Naive thymus-derived CD8-positive, alpha-beta T cell (primary cell): ENCODE measurements around the gene IQGAP1. TPM values are rescaled to one million over a fixed set of nuclear protein-coding genes. Genes with fewer than 3 reads are reported as not detected.

Source experiments
- ATAC-seq, 2 donors: fragments of 150-1000 bp; cut with Tn5 transposase in 1 of 2; sonication (Bioruptor Pico), chemical (Tn5 transposase) in 1 of 2; 1 replicate in 1 of 2; 2 replicates in 1 of 2; pipeline ENCODE4 v1.10.0; 2021; ENCODE audit warnings: mild to moderate bottlenecking in 2 of 2, moderate library complexity in 2 of 2
- POLR2A ChIA-PET: fragments of 350-600 bp; sonication (Branson Sonifier 250); formaldehyde crosslinking; loops from one replicate; lab custom pipeline; 2021; ENCODE audit warnings: antibody characterized with exemption; lab: Charles Lee
- DNase-seq, 10 donors: peaks; one replicate each; pipeline versions ENCODE4 v3.0.0 to v3.0.0-alpha.2; 2020 to 2022
- H3K27ac Mint-ChIP-seq, 10 donors: one replicate each; pipeline ENCODE4 v1.8.0; 2020 to 2022; ENCODE audit warnings: mild to moderate bottlenecking in 10 of 10, mixed read lengths in 10 of 10, moderate library complexity in 4 of 10, inconsistent platforms in 1 of 10
- H3K27me3 Mint-ChIP-seq, 5 donors: one replicate each; pipeline ENCODE4 v1.8.0; 2021 to 2022; ENCODE audit warnings: mixed read lengths in 5 of 5
- H3K36me3 Mint-ChIP-seq, 3 donors: one replicate each; pipeline ENCODE4 v1.8.0; 2020 to 2022; ENCODE audit warnings: mixed read lengths in 3 of 3, mild to moderate bottlenecking in 2 of 3, inconsistent platforms in 1 of 3
- H3K4me1 Mint-ChIP-seq, 4 donors: one replicate each; pipeline ENCODE4 v1.8.0; 2021 to 2022; ENCODE audit warnings: mixed read lengths in 4 of 4
- H3K4me3 Mint-ChIP-seq, 10 donors: one replicate each; pipeline ENCODE4 v1.8.0; 2020 to 2022; ENCODE audit warnings: mild to moderate bottlenecking in 10 of 10, mixed read lengths in 10 of 10, moderate library complexity in 6 of 10, inconsistent platforms in 1 of 10
- H3K9me3 Mint-ChIP-seq, 9 donors: one replicate each; pipeline ENCODE4 v1.8.0; 2020 to 2022; ENCODE audit warnings: mixed read lengths in 9 of 9, mild to moderate bottlenecking in 3 of 9, inconsistent platforms in 1 of 9, moderate library complexity in 1 of 9
- polyA plus RNA-seq, 3 donors: library from polyadenylated mRNA; unstranded; fragments of 300-500 nt; fragmentation: Illumina TruSeq; gene quantifications; one replicate each; pipeline ENCODE4 v1.2.3, GENCODE V29; 2021
- total RNA-seq, 8 experiments: library from RNA in 2 of 8; stranded (reverse) in 2 of 8; gene quantifications; one replicate each; pipeline ENCODE4 v1.2.3 and lab custom pipeline; 2021 to 2026

Gene IQGAP1
- total and polyA plus RNA-seq, 5 experiments from 2014 or later = 73.9 to 126 (median 101) TPM

GRCh38 chr15:90529011-90529370 lies 140.9 kb downstream of the IQGAP1 start:
- H3K27me3 Mint-ChIP-seq = no peaks in the 10 kb centered on the region
- ATAC-seq = no peak
- DNase-seq = no peak
- peak overlapping the region; percentile 80 to 96 (median 88) for H3K4me3 Mint-ChIP-seq
- peaks cover 0 to under 1% (median 0%) of the 10 kb centered on the region in 3 donors for H3K36me3 Mint-ChIP-seq
- peak overlapping the region; percentile 83 to 97 (median 91) for H3K27ac Mint-ChIP-seq
- POLR2A ChIA-PET = interaction anchor here (0.6 to 3.9 kb wide), 6 partner anchors 9 to 73 kb away, joined by 3 to 18 read pairs (median 7); no protein-coding TSS in a partner anchor
- H3K9me3 Mint-ChIP-seq = no peaks in the 10 kb centered on the region
- peaks cover 21 to 46% (median 39%) of the 10 kb centered on the region in 4 donors for H3K4me1 Mint-ChIP-seq

- peak; percentile 35 to 71 (median 60) for DNase-seq
- Mint-ChIP-seq H3K4me1 (peaks cover 23 to 52% (median 45%) of the 10 kb centered on the region in 4 donors), H3K9me3 (no peaks in the 10 kb centered on the region), H3K27ac (peak within 1 kb of the TSS; percentile 89 to 97 (median 92)), H3K27me3 (no peaks in the 10 kb centered on the region), H3K4me3 (peak within 1 kb of the TSS; percentile 92 to 98 (median 94)), H3K36me3 (peaks cover 0 to 2% (median 0%) of the 10 kb centered on the region in 3 donors)
- POLR2A ChIA-PET = interaction anchor here (0.6 to 3.9 kb wide), 18 partner anchors 10 to 84 kb away, joined by 3 to 25 read pairs (median 5); no protein-coding TSS in a partner anchor
- peak; percentile 82 to 84 for ATAC-seq
Measured at GRCh38 chr15:90529371-90530249, 141.6 kb downstream of the IQGAP1 start, which contains the start of gene CRTC3. Gene CRTC3, plus strand, starts transcription at chr15:90529923. Its CDS starts 149 bp downstream, at chr15:90530072.

- H3K4me1 Mint-ChIP-seq = peaks cover 29 to 60% (median 52%) of the 10 kb centered on the region in 4 donors
Measured at GRCh38 chr15:90530250-90531051, 142.4 kb downstream of the IQGAP1 start.

GRCh38 chr15:90531147-90531546 lies 143.1 kb downstream of the IQGAP1 start:
- no peak for DNase-seq

More at GRCh38 chr15:90530250-90531051, 142.4 kb downstream of the IQGAP1 start:
- DNase-seq = peak; percentile 22 to 71 (median 52)
- ATAC-seq = peak; percentile 48 to 53
- Mint-ChIP-seq H3K27ac (peak overlapping the region; percentile 87 to 95 (median 91)), H3K36me3 (peaks cover 0 to 2% (median 0%) of the 10 kb centered on the region in 3 donors), H3K27me3 (no peaks in the 10 kb centered on the region), H3K4me3 (peak overlapping the region; percentile 92 to 98 (median 94)), H3K9me3 (no peaks in the 10 kb centered on the region)
- POLR2A ChIA-PET = interaction anchor here (1.0 to 3.9 kb wide), 17 partner anchors 9 to 83 kb away, joined by 3 to 25 read pairs (median 5); no protein-coding TSS in a partner anchor

GRCh38 chr15:90535254-90535653 lies 147.2 kb downstream of the IQGAP1 start:
- ATAC-seq = no peak
- peaks cover 43 to 94% (median 90%) of the 10 kb centered on the region in 4 donors for H3K4me1 Mint-ChIP-seq
- H3K36me3 Mint-ChIP-seq = peaks cover 0 to 26% (median 3%) of the 10 kb centered on the region in 3 donors
- peak overlapping the region; percentile 11 to 99 (median 70) for H3K27ac Mint-ChIP-seq
- no peak for DNase-seq
- H3K27me3 Mint-ChIP-seq = no peaks in the 10 kb centered on the region
- peak overlapping the region in 6 of 10 donors; percentile 12 to 66 (median 28) for H3K4me3 Mint-ChIP-seq
- no peaks in the 10 kb centered on the region for H3K9me3 Mint-ChIP-seq
- POLR2A ChIA-PET = interaction anchor here (0.6 kb wide), 1 partner anchor 8 kb away, joined by 3 read pairs; no protein-coding TSS in a partner anchor

More at GRCh38 chr15:90531147-90531546, 143.1 kb downstream of the IQGAP1 start:
- H3K36me3 Mint-ChIP-seq = peaks cover 0 to 2% (median 0%) of the 10 kb centered on the region in 3 donors
- H3K27ac Mint-ChIP-seq = peak overlapping the region; percentile 87 to 95 (median 90)
- no peak for ATAC-seq
- peak overlapping the region; percentile 92 to 98 (median 94) for H3K4me3 Mint-ChIP-seq
- H3K27me3 Mint-ChIP-seq = no peaks in the 10 kb centered on the region
- H3K4me1 Mint-ChIP-seq = peaks cover 32 to 67% (median 59%) of the 10 kb centered on the region in 4 donors
- POLR2A ChIA-PET = interaction anchor here (1.0 to 3.9 kb wide), 12 partner anchors 8 to 83 kb away, joined by 3 to 25 read pairs (median 8); no protein-coding TSS in a partner anchor
- H3K9me3 Mint-ChIP-seq = no peaks in the 10 kb centered on the region

GRCh38 chr15:90539789-90540188 lies 151.7 kb downstream of the IQGAP1 start:
- Mint-ChIP-seq H3K4me1 (peaks cover 34 to 81% (median 77%) of the 10 kb centered on the region in 4 donors), H3K27me3 (no peaks in the 10 kb centered on the region), H3K36me3 (peaks cover 0 to 51% (median 5%) of the 10 kb centered on the region in 3 donors), H3K27ac (peak overlapping the region; percentile 74 to 99 (median 96)), H3K9me3 (no peaks in the 10 kb centered on the region), H3K4me3 (peak overlapping the region; percentile 72 to 91 (median 84))
- DNase-seq = peak in 8 of 10 donors; percentile 16 to 70 (median 52)
- POLR2A ChIA-PET = interaction anchor here (0.6 to 2.1 kb wide), 15 partner anchors 8 to 119 kb away, joined by 3 to 25 read pairs (median 3); partner anchors contain the start of gene CRTC3
- peak; percentile 81 to 90 for ATAC-seq

- Mint-ChIP-seq H3K27ac (peak overlapping the region in 9 of 10 donors; percentile 57 to 85 (median 74)), H3K4me3 (peak overlapping the region in 7 of 10 donors; percentile 48 to 83 (median 53)), H3K36me3 (peaks cover 0 to 59% (median 6%) of the 10 kb centered on the region in 3 donors), H3K9me3 (no peaks in the 10 kb centered on the region), H3K27me3 (no peaks in the 10 kb centered on the region), H3K4me1 (peaks cover 28 to 78% (median 74%) of the 10 kb centered on the region in 4 donors)
- ATAC-seq (peak in 1 of 2 donors; percentile 21), DNase-seq (peak in 1 of 10 donors; percentile 4)
- POLR2A ChIA-PET = interaction anchor here (0.9 to 1.0 kb wide), 2 partner anchors 18 to 118 kb away, joined by 3 to 4 read pairs; no protein-coding TSS in a partner anchor
Measured at GRCh38 chr15:90540768-90541167, 152.7 kb downstream of the IQGAP1 start.

GRCh38 chr15:90545095-90545494 lies 157.1 kb downstream of the IQGAP1 start:
- POLR2A ChIA-PET = no interaction called here
- Mint-ChIP-seq H3K4me1 (peaks cover 20 to 64% (median 61%) of the 10 kb centered on the region in 4 donors), H3K4me3 (peak overlapping the region in 1 of 10 donors; percentile 34), H3K9me3 (no peaks in the 10 kb centered on the region), H3K27me3 (no peaks in the 10 kb centered on the region), H3K36me3 (peaks cover 0 to 53% (median 7%) of the 10 kb centered on the region in 3 donors), H3K27ac (peak overlapping the region in 8 of 10 donors; percentile 0 to 68 (median 38))
- peak; percentile 21 to 27 for ATAC-seq
- DNase-seq = no peak

GRCh38 chr15:90547540-90547939 lies 159.5 kb downstream of the IQGAP1 start:
- Mint-ChIP-seq H3K9me3 (no peaks in the 10 kb centered on the region), H3K27ac (peak overlapping the region in 9 of 10 donors; percentile 9 to 84 (median 79)), H3K27me3 (no peaks in the 10 kb centered on the region), H3K4me3 (peak overlapping the region in 6 of 10 donors; percentile 16 to 60 (median 34)), H3K4me1 (peaks cover 22 to 73% (median 63%) of the 10 kb centered on the region in 4 donors), H3K36me3 (peaks cover 3 to 61% (median 5%) of the 10 kb centered on the region in 3 donors)
- DNase-seq (no peak), ATAC-seq (peak; percentile 81 to 84)
- POLR2A ChIA-PET = interaction anchor here (0.6 to 1.3 kb wide), 4 partner anchors 8 to 227 kb away, joined by 3 to 8 read pairs (median 4); no protein-coding TSS in a partner anchor

GRCh38 chr15:90550919-90551318 lies 162.9 kb downstream of the IQGAP1 start:
- ATAC-seq (peak in 1 of 2 donors; percentile 46), DNase-seq (no peak)
- H3K4me3 Mint-ChIP-seq = peak overlapping the region in 1 of 10 donors; percentile 24
- H3K27me3 Mint-ChIP-seq = no peaks in the 10 kb centered on the region
- H3K4me1 Mint-ChIP-seq = peaks cover 21 to 77% (median 61%) of the 10 kb centered on the region in 4 donors
- no peaks in the 10 kb centered on the region for H3K9me3 Mint-ChIP-seq
- peaks cover 3 to 56% (median 8%) of the 10 kb centered on the region in 3 donors for H3K36me3 Mint-ChIP-seq
- H3K27ac Mint-ChIP-seq = peak overlapping the region in 7 of 10 donors; percentile 13 to 76 (median 67)
- POLR2A ChIA-PET = interaction anchor here (1.0 kb wide), 2 partner anchors 10 to 13 kb away, joined by 3 to 4 read pairs; no protein-coding TSS in a partner anchor
